Transverse colon (tissue), 4 donors: ENCODE data around the gene TLN1. TPM values are rescaled to one million over a fixed set of nuclear protein-coding genes. Genes with fewer than 3 reads are reported as not detected.

Source experiments
- DNase-seq: peaks from one replicate; pipeline ENCODE4 v3.0.0-alpha.2; 2019
- H3K27ac ChIP-seq, 4 donors: fragments of 200-600 bp; sonication (generic); 2 replicates each; pipeline ENCODE4 v1.5.1; 2016 to 2018; ENCODE audit warnings: inconsistent platforms in 4 of 4
- H3K27me3 ChIP-seq: fragments of 200-600 bp; sonication (generic); 2 replicates; pipeline ENCODE4 v1.5.1; 2017; ENCODE audit warnings: inconsistent platforms
- H3K36me3 ChIP-seq, 4 donors: fragments of 200-600 bp; sonication (generic); 2 replicates each; pipeline ENCODE4 v1.5.1; 2017 to 2019; ENCODE audit warnings: inconsistent platforms in 4 of 4
- H3K4me1 ChIP-seq, 4 donors: fragments of 200-600 bp; sonication (generic); 2 replicates each; pipeline ENCODE4 v1.5.1; 2017 to 2020; ENCODE audit warnings: inconsistent platforms in 4 of 4
- H3K4me3 ChIP-seq, 4 donors: fragments of 200-600 bp; sonication (generic); 1 replicate in 1 of 4; 2 replicates in 3 of 4; pipeline versions ENCODE4 v1.5.1 to v1.6.1; 2017 to 2019; ENCODE audit warnings: inconsistent platforms in 4 of 4
- H3K9me3 ChIP-seq, 2 donors: fragments of 200-600 bp; sonication (generic); 2 replicates each; pipeline ENCODE4 v1.5.1; 2017 to 2019; ENCODE audit warnings: inconsistent platforms in 2 of 2
- CTCF ChIP-seq, 5 experiments: fragments of 200-600 bp in 3 of 5; fragments of 450-650 bp in 2 of 5; sonication (generic) in 3 of 5; IDR thresholded peaks; 1 replicate in 2 of 5; 2 replicates in 3 of 5; pipeline ENCODE4 v1.5.1; 2016 to 2017; ENCODE audit warnings: antibody characterized with exemption in 5 of 5, inconsistent platforms in 3 of 5, mild to moderate bottlenecking in 2 of 5, moderate library complexity in 1 of 5
- EP300 ChIP-seq: sonication (generic); formaldehyde crosslinking; IDR thresholded peaks from one replicate; pipeline ENCODE4 v1.6.1; 2017; ENCODE audit warnings: antibody characterized with exemption, low read depth
- POLR2A ChIP-seq: fragments of 450-650 bp; IDR thresholded peaks from one replicate; pipeline ENCODE4 v1.6.1; 2016; ENCODE audit warnings: antibody characterized with exemption, mild to moderate bottlenecking, moderate library complexity
- POLR2AphosphoS5 ChIP-seq, 3 donors: sonication (generic); formaldehyde crosslinking; IDR thresholded peaks; one replicate each; pipeline ENCODE4 v1.6.1; 2016; ENCODE audit warnings: antibody characterized with exemption in 3 of 3
- WGBS, 2 donors: methylation state at CpG; one replicate each; pipeline ENCODE4 v1.1.5; 2018; ENCODE audit warnings: low coverage in 1 of 2; 5-methylcytosine and 5-hydroxymethylcytosine counted together
- in situ Hi-C, 4 donors: fragments of 200-750 bp; cut with MboI; loops; one replicate each; pipeline versions ENCODE4 v1.15.0 to v1.15.1; 2017; ENCODE audit warnings: low sequenced_read_pairs in 3 of 4, low pct_ligation_motif_present in 1 of 4, low pct_unique_long_range_greater_than_20kb in 1 of 4
- intact Hi-C: fragments of 100-400 bp; cut with DNase I; formaldehyde crosslinking; loops from one replicate; pipeline ENCODE4 v1.15.1; 2023; ENCODE audit warnings: low total_unique reads
- total RNA-seq, 4 donors: library from RNA; depleted of rRNA; stranded (reverse); fragments of >200 nt; gene quantifications; one replicate each; pipeline ENCODE4 v1.1.0, GENCODE V29; 2016

The TLN1 gene
- total RNA-seq, 4 donors from 2014 or later = 158 to 328 (median 177) TPM

GRCh38 chr9:35731415-35732184, 395 bp downstream of the TLN1 start:
- no peak for DNase-seq
- intact Hi-C loops = no loop called here
- peaks cover 43 to 74% (median 63%) of the 10 kb centered on the region in 4 donors for H3K4me1 ChIP-seq
- in situ Hi-C loops = loop anchor here in 1 of 4 donors (10.0 kb wide), 1 partner anchor 83 kb away; the partner anchor contains the start of genes HINT2 and SPAG8
- peaks cover 0 to 19% (median 8%) of the 10 kb centered on the region in 4 donors for H3K36me3 ChIP-seq
- H3K9me3 ChIP-seq = no peaks in the 10 kb centered on the region
- peak in 1 of 5 experiments; percentile 2 for TF ChIP-seq CTCF (IDR thresholded peaks at IDR 0.05)
- TF ChIP-seq EP300 = no peak
- TF ChIP-seq POLR2AphosphoS5 (IDR thresholded peaks at IDR 0.05) = peak in 1 of 3 donors; percentile 93
- TF ChIP-seq POLR2A = peak; percentile 36
- no peaks in the 10 kb centered on the region for H3K27me3 ChIP-seq
- peak overlapping the region; percentile 67 to 87 (median 78) for H3K4me3 ChIP-seq
- 0% methylated on average over 5 to 23 of the region's 47 CpGs for WGBS, 2 donors
- H3K27ac ChIP-seq = peak overlapping the region; percentile 94 to 98 (median 97)

GRCh38 chr9:35730486-35730854, 1.5 kb downstream of the TLN1 start:
- Histone ChIP-seq H3K27me3 (no peaks in the 10 kb centered on the region), H3K27ac (peak overlapping the region; percentile 94 to 98 (median 97)), H3K36me3 (peaks cover 0 to 11% (median 4%) of the 10 kb centered on the region in 4 donors), H3K9me3 (no peaks in the 10 kb centered on the region), H3K4me1 (peaks cover 47 to 79% (median 71%) of the 10 kb centered on the region in 4 donors), H3K4me3 (peak overlapping the region in 3 of 4 donors; percentile 74 to 87 (median 83))
- in situ Hi-C loops (loop anchor here in 1 of 4 donors (10.0 kb wide), 1 partner anchor 84 kb away; the partner anchor contains the start of genes HINT2 and SPAG8), intact Hi-C loops (no loop called here)
- TF ChIP-seq POLR2A (no peak), CTCF (IDR thresholded peaks at IDR 0.05) (no peak), EP300 (no peak), POLR2AphosphoS5 (IDR thresholded peaks at IDR 0.05) (no peak)
- no peak for DNase-seq
- WGBS, 2 donors = 48 to 64% methylated on average over 2 of the region's 2 CpGs

GRCh38 chr9:35729700-35730485, 2.1 kb downstream of the TLN1 start:
- H3K27me3 ChIP-seq = no peaks in the 10 kb centered on the region
- H3K9me3 ChIP-seq = no peaks in the 10 kb centered on the region
- H3K4me1 ChIP-seq = peaks cover 47 to 76% (median 71%) of the 10 kb centered on the region in 4 donors
- in situ Hi-C loops = loop anchor here in 1 of 4 donors (10.0 kb wide), 1 partner anchor 85 kb away; the partner anchor contains the start of genes HINT2 and SPAG8
- peaks cover 0 to 11% (median 4%) of the 10 kb centered on the region in 4 donors for H3K36me3 ChIP-seq
- 0 to 29% methylated on average over 1 to 6 of the region's 6 CpGs for WGBS, 2 donors
- H3K4me3 ChIP-seq = peak overlapping the region in 3 of 4 donors; percentile 13 to 83 (median 74)
- intact Hi-C loops = loop anchor here (5.0 kb wide), 1 partner anchor 73 kb away; the partner anchor contains the start of genes CCDC107 and RMRP
- H3K27ac ChIP-seq = peak overlapping the region; percentile 94 to 98 (median 97)
- no peak for TF ChIP-seq EP300
- peak; percentile 39 to 71 (median 57) for TF ChIP-seq POLR2AphosphoS5 (IDR thresholded peaks at IDR 0.05)
- TF ChIP-seq POLR2A = peak; percentile 24
- TF ChIP-seq CTCF (IDR thresholded peaks at IDR 0.05) = peak; percentile 48 to 79 (median 62)
- DNase-seq = peak; percentile 53

- in situ Hi-C loops (no loop called here), intact Hi-C loops (loop anchor here (5.0 kb wide), 1 partner anchor 72 kb away; the partner anchor contains the start of genes CCDC107 and RMRP)
- no peak for DNase-seq
- 59 to 61% methylated on average over 3 of the region's 3 CpGs for whole genome bisulfite sequencing, 2 donors
- Histone ChIP-seq H3K36me3 (peaks cover 0 to 16% (median 7%) of the 10 kb centered on the region in 4 donors), H3K4me3 (peak overlapping the region in 3 of 4 donors; percentile 13 to 83 (median 74)), H3K27ac (peak overlapping the region; percentile 94 to 98 (median 97)), H3K27me3 (no peaks in the 10 kb centered on the region), H3K4me1 (peaks cover 46 to 68% (median 66%) of the 10 kb centered on the region in 4 donors), H3K9me3 (no peaks in the 10 kb centered on the region)
- TF ChIP-seq EP300 (no peak), CTCF (IDR thresholded peaks at IDR 0.05) (no peak), POLR2AphosphoS5 (IDR thresholded peaks at IDR 0.05) (no peak), POLR2A (no peak)
Observed at GRCh38 chr9:35729101-35729500, 2.9 kb downstream of the TLN1 start.
